Lung (tissue), 12 donors: ENCODE measurements around the gene ARID4B. TPM values are rescaled to one million over a fixed set of nuclear protein-coding genes. Genes with fewer than 3 reads are reported as not detected.
A peak's percentile ranks its signal among the peaks of the same experiment; 100 is the strongest.

Source experiments
- ATAC-seq: fragments of 200-7000 bp; cut with Tn5 transposase; one replicate; pipeline ENCODE4 v1.9.1; 2020; ENCODE audit warnings: moderate number of reproducible peaks; ENCODE audit not compliant: insufficient read depth, low FRiP score
- DNase-seq, 3 donors: peaks; one replicate each; pipeline ENCODE4 v3.0.0-alpha.2; 2013 to 2017
- H3K27ac ChIP-seq, 2 donors: one replicate each; pipeline ENCODE4 v1.5.1; 2013; ENCODE audit warnings: mild to moderate bottlenecking in 2 of 2, moderate library complexity in 2 of 2, control low read depth in 1 of 2, inconsistent platforms in 1 of 2, low read depth in 1 of 2, low read length in 1 of 2
- H3K27me3 ChIP-seq, 3 donors: one replicate each; pipeline ENCODE4 v1.5.1; 2013; ENCODE audit warnings: low read length in 2 of 3; ENCODE audit not compliant: control insufficient read depth in 3 of 3, insufficient read depth in 3 of 3
- H3K36me3 ChIP-seq, 4 donors: one replicate each; pipeline ENCODE4 v1.5.1; 2013; ENCODE audit warnings: low read length in 4 of 4, mild to moderate bottlenecking in 1 of 4, moderate library complexity in 1 of 4; ENCODE audit not compliant: control insufficient read depth in 4 of 4, insufficient read depth in 4 of 4
- H3K4me1 ChIP-seq, 5 donors: one replicate each; pipeline ENCODE4 v1.5.1; 2013; ENCODE audit warnings: low read length in 5 of 5, mild to moderate bottlenecking in 2 of 5, moderate library complexity in 1 of 5; ENCODE audit not compliant: control insufficient read depth in 5 of 5, insufficient read depth in 5 of 5
- H3K4me3 ChIP-seq: one replicate; pipeline ENCODE4 v1.5.1; 2013; ENCODE audit warnings: mild to moderate bottlenecking, control low read depth, moderate library complexity
- H3K9ac ChIP-seq, 2 donors: one replicate each; pipeline ENCODE4 v1.5.1; 2013; ENCODE audit warnings: low read length in 2 of 2, control low read depth in 1 of 2; ENCODE audit not compliant: insufficient read depth in 1 of 2
- H3K9me3 ChIP-seq, 4 donors: one replicate each; pipeline ENCODE4 v1.5.1; 2013; ENCODE audit warnings: low read length in 3 of 4, mild to moderate bottlenecking in 1 of 4, moderate library complexity in 1 of 4; ENCODE audit not compliant: control insufficient read depth in 4 of 4, insufficient read depth in 3 of 4
- CTCF ChIP-seq: IDR thresholded peaks from 2 replicates; pipeline ENCODE4 v1.5.1; 2012; ENCODE audit warnings: mild to moderate bottlenecking; ENCODE audit errors: control extremely low read depth, extremely low read depth
- WGBS, 2 donors: extraction: QIAGEN DNeasy Blood & Tissue Kit; methylation state at CpG; one replicate each; pipeline ENCODE4 v1.1.7; 2013; 5-methylcytosine and 5-hydroxymethylcytosine counted together
- polyA plus RNA-seq, 2 donors: library from polyadenylated mRNA; stranded (reverse); fragments of 200-250 nt; gene quantifications; one replicate each; pipeline ENCODE4 v1.2.1, GENCODE V29; 2013
- total RNA-seq, 2 donors: library from RNA; depleted of rRNA in 1 of 2; stranded (reverse); fragments of >200 nt in 1 of 2; gene quantifications; one replicate each; pipeline ENCODE4 v1.2.1, GENCODE V29; 2014 to 2021
- donor health status: control.
- donor health status: control.
- donor health status: Bipolar disorder and iron deficiency.
- donor health status: healthy.
- donor health status: DM: yes; HTN: yes; CAD: no.

The ARID4B gene
- total and polyA plus RNA-seq, 4 donors, result 15.8 to 99.7 (median 23.0) TPM

- Histone ChIP-seq H3K4me1 (peaks cover 0 to 5% (median 3%) of the 10 kb centered on the region in 5 donors), H3K9ac (no peak overlapping the region), H3K27me3 (no peaks in the 10 kb centered on the region), H3K4me3 (no peak overlapping the region), H3K36me3 (peaks cover 0 to 1% (median 0%) of the 10 kb centered on the region in 4 donors), H3K9me3 (no peaks in the 10 kb centered on the region), H3K27ac (no peak overlapping the region)
- ATAC-seq (no peak), DNase-seq (peak in 1 of 3 donors; percentile 29)
- no peak for TF ChIP-seq CTCF
- WGBS, 2 donors, result 56 to 65% methylated on average over 2 of the region's 2 CpGs
These were observed 29.2 kb downstream of the ARID4B start for GRCh38 chr1:235298758-235299157.

GRCh38 chr1:235297579-235297978 is 30.4 kb downstream of the ARID4B start:
- no peaks in the 10 kb centered on the region for H3K9me3 ChIP-seq
- H3K9ac ChIP-seq, result no peak overlapping the region
- H3K27ac ChIP-seq, result no peak overlapping the region
- H3K4me3 ChIP-seq, result no peak overlapping the region
- DNase-seq (no peak), ATAC-seq (no peak)
- 33 to 49% methylated on average over 3 of the region's 3 CpGs for WGBS, 2 donors
- peaks cover 0 to 1% (median 0%) of the 10 kb centered on the region in 4 donors for H3K36me3 ChIP-seq
- TF ChIP-seq CTCF, result no peak
- peaks cover 0 to 5% (median 1%) of the 10 kb centered on the region in 5 donors for H3K4me1 ChIP-seq
- H3K27me3 ChIP-seq, result no peaks in the 10 kb centered on the region

GRCh38 chr1:235296729-235297128 is 31.2 kb downstream of the ARID4B start:
- no peaks in the 10 kb centered on the region for H3K9me3 ChIP-seq
- no peak overlapping the region for H3K9ac ChIP-seq
- H3K4me3 ChIP-seq, result no peak overlapping the region
- peaks cover 0 to 5% (median 3%) of the 10 kb centered on the region in 5 donors for H3K4me1 ChIP-seq
- ATAC-seq (no peak), DNase-seq (no peak)
- no peak overlapping the region for H3K27ac ChIP-seq
- H3K36me3 ChIP-seq, result peaks cover 0 to 1% (median 0%) of the 10 kb centered on the region in 4 donors
- TF ChIP-seq CTCF, result no peak
- 96 to 97% methylated on average over 1 of the region's 1 CpG for WGBS, 2 donors
- no peaks in the 10 kb centered on the region for H3K27me3 ChIP-seq

- no peak for TF ChIP-seq CTCF
- DNase-seq, result peak in 1 of 3 donors; percentile 26
- peaks cover 0 to 5% (median 3%) of the 10 kb centered on the region in 5 donors for H3K4me1 ChIP-seq
These were observed 32.1 kb downstream of the ARID4B start for GRCh38 chr1:235295902-235296350.

More at GRCh38 chr1:235295902-235296350, 32.1 kb downstream of the ARID4B start:
- WGBS, 2 donors, result 80 to 92% methylated on average over 5 of the region's 5 CpGs
- Histone ChIP-seq H3K4me3 (no peak overlapping the region), H3K27me3 (no peaks in the 10 kb centered on the region), H3K9me3 (no peaks in the 10 kb centered on the region), H3K36me3 (no peaks in the 10 kb centered on the region), H3K9ac (no peak overlapping the region), H3K27ac (no peak overlapping the region)
- ATAC-seq, result peak; percentile 27
